Natural killer cell (primary cell): ENCODE data around the gene DDX56. TPM values are rescaled to one million over a fixed set of nuclear protein-coding genes. Genes with fewer than 3 reads are reported as not detected.
"Not testable (repeated sequence)": the region's sequence is repeated elsewhere in the genome, so short reads cannot be mapped to it uniquely, and the experiment has no call there.

Experiments
- ATAC-seq, 3 donors: fragments of 150-1000 bp in 2 of 3; fragments of 200-7000 bp in 1 of 3; cut with Tn5 transposase; 1 replicate in 1 of 3; 2 replicates in 2 of 3; pipeline ENCODE4 v1.10.0; 2021; ENCODE audit warnings: mild to moderate bottlenecking in 2 of 3, moderate library complexity in 2 of 3
- DNase-seq, 2 donors: peaks; one replicate each; pipeline versions ENCODE4 v3.0.0 to v3.0.0-alpha.2; 2013 to 2021; ENCODE audit warnings: mixed read lengths in 1 of 2
- H3K27ac ChIP-seq: one replicate; pipeline ENCODE4 v1.5.1; 2013; ENCODE audit warnings: mild to moderate bottlenecking, low read length
- H3K27me3 ChIP-seq: one replicate; pipeline ENCODE4 v1.6.1; 2013; ENCODE audit warnings: low read length; ENCODE audit not compliant: control insufficient read depth, insufficient read depth
- H3K36me3 ChIP-seq: one replicate; pipeline ENCODE4 v1.6.1; 2013; ENCODE audit warnings: low read length; ENCODE audit not compliant: control insufficient read depth, insufficient read depth
- H3K4me1 ChIP-seq: one replicate; pipeline ENCODE4 v1.6.1; 2013; ENCODE audit warnings: low read length; ENCODE audit not compliant: control insufficient read depth, insufficient read depth
- H3K4me3 ChIP-seq: one replicate; pipeline ENCODE4 v1.5.1; 2013; ENCODE audit warnings: low read length
- H3K9me3 ChIP-seq: one replicate; pipeline ENCODE4 v1.6.1; 2013; ENCODE audit warnings: low read length; ENCODE audit not compliant: control insufficient read depth, insufficient read depth
- H3K27ac Mint-ChIP-seq, 2 donors: one replicate each; pipeline ENCODE4 v1.8.0; 2022; ENCODE audit warnings: mild to moderate bottlenecking in 2 of 2, mixed read lengths in 2 of 2, moderate library complexity in 1 of 2
- H3K27me3 Mint-ChIP-seq, 2 donors: one replicate each; pipeline ENCODE4 v1.8.0; 2022; ENCODE audit warnings: low read depth in 2 of 2, mixed read lengths in 2 of 2
- H3K36me3 Mint-ChIP-seq: one replicate; pipeline ENCODE4 v1.8.0; 2022; ENCODE audit warnings: mixed read lengths
- H3K4me1 Mint-ChIP-seq, 2 donors: one replicate each; pipeline ENCODE4 v1.8.0; 2022; ENCODE audit warnings: mixed read lengths in 2 of 2
- H3K4me3 Mint-ChIP-seq: one replicate; pipeline ENCODE4 v1.8.0; 2022; ENCODE audit warnings: mild to moderate bottlenecking, moderate library complexity, mixed read lengths
- H3K9me3 Mint-ChIP-seq, 2 donors: one replicate each; pipeline ENCODE4 v1.8.0; 2022; ENCODE audit warnings: mixed read lengths in 2 of 2
- WGBS: methylation state at CpG from one replicate; pipeline ENCODE4 v1.1.7; 2013; ENCODE audit warnings: missing lambda C conversion rate; ENCODE audit not compliant: insufficient coverage; 5-methylcytosine and 5-hydroxymethylcytosine counted together
- intact Hi-C: fragments of 100-400 bp; cut with micrococcal nuclease; formaldehyde crosslinking; loops from one replicate; pipeline ENCODE4 v1.14.2; 2022
- total RNA-seq, 4 donors: library from RNA; stranded (reverse); fragments of 120-200 nt in 1 of 4; gene quantifications; one replicate each; pipeline versions ENCODE4 v1.2.3 to v1.2.4, GENCODE V29; 2013 to 2022
- TF ChIP-seq, protein P1 (sequence below): fragments of 200-600 bp; IDR thresholded peaks from one replicate; pipeline ENCODE4 v1.8.0; 2022; ENCODE audit warnings: antibody characterized with exemption

The DDX56 gene
- total RNA-seq, 3 donors from 2014 or later (not counting 1 experiment from before 2014, with no cell fraction given) = 67.8 to 85.5 (median 84.5) TPM

DNA sequence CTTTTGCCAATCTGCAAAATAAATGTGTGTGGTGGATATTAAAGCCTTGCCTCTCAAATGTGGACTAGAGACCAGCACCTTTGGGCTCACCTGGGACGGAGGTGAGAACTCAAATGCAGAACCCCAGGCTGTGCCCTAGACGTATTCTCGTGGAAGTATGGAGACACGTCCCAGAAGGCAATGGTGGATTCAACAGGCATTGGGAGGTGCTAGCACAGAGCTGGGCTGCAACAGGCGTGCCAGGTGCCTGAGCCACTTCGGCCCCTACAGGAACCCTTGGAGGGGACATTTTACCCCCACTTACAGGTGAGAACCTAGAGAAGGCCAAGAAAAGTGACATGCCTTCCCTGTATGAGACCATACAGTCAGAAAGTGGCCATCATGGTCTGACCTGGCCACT is 12.2 kb downstream of the DDX56 start:
- Mint-ChIP-seq H3K27me3 (no peaks in the 10 kb centered on the region), H3K27ac (no peak overlapping the region), H3K4me3 (no peak overlapping the region), H3K9me3 (no peaks in the 10 kb centered on the region), H3K4me1 (peaks cover 8% of the 10 kb centered on the region in 2 donors), H3K36me3 (no peaks in the 10 kb centered on the region)
- intact Hi-C loops = no loop called here
- no peak overlapping the region for H3K4me3 ChIP-seq
- H3K27ac ChIP-seq = no peak overlapping the region
- ATAC-seq (no peak), DNase-seq (no peak)
- H3K36me3 ChIP-seq = peaks cover 22% of the 10 kb centered on the region
- 93% methylated on average over 6 of the region's 6 CpGs for WGBS
- TF ChIP-seq, protein P1, sequence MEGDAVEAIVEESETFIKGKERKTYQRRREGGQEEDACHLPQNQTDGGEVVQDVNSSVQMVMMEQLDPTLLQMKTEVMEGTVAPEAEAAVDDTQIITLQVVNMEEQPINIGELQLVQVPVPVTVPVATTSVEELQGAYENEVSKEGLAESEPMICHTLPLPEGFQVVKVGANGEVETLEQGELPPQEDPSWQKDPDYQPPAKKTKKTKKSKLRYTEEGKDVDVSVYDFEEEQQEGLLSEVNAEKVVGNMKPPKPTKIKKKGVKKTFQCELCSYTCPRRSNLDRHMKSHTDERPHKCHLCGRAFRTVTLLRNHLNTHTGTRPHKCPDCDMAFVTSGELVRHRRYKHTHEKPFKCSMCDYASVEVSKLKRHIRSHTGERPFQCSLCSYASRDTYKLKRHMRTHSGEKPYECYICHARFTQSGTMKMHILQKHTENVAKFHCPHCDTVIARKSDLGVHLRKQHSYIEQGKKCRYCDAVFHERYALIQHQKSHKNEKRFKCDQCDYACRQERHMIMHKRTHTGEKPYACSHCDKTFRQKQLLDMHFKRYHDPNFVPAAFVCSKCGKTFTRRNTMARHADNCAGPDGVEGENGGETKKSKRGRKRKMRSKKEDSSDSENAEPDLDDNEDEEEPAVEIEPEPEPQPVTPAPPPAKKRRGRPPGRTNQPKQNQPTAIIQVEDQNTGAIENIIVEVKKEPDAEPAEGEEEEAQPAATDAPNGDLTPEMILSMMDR = no peak
- peaks cover 2% of the 10 kb centered on the region for H3K4me1 ChIP-seq
- H3K9me3 ChIP-seq = no peaks in the 10 kb centered on the region
- no peaks in the 10 kb centered on the region for H3K27me3 ChIP-seq

DNA sequence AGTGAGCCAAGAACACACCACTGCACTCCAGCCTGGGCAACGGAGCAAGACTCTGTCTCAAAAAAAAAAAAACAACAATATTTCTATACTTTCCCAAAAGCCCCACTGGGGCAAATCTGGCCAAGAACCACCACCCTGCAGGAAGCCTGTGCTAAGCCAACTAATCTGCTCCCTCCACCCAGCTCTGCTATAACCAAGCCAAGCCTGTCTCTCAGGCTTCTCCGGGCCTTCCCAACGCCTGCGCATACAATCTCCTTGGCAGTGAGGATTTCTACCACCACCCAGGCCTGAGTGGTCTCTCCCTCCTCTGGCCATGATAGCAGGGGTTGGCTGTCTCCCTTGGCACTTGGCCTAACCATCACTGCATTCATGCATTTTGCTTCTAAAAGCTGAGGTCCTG is 14.2 kb downstream of the DDX56 start:
- Histone ChIP-seq H3K4me3 (no peak overlapping the region), H3K27ac (no peak overlapping the region), H3K27me3 (no peaks in the 10 kb centered on the region), H3K9me3 (no peaks in the 10 kb centered on the region), H3K4me1 (no peaks in the 10 kb centered on the region), H3K36me3 (peaks cover 6% of the 10 kb centered on the region)
- DNase-seq = no peak
- no peak for ATAC-seq
- H3K4me3 Mint-ChIP-seq = no peak overlapping the region
- H3K36me3 Mint-ChIP-seq = no peaks in the 10 kb centered on the region
- no peak overlapping the region for H3K27ac Mint-ChIP-seq
- H3K27me3 Mint-ChIP-seq = no peaks in the 10 kb centered on the region
- TF ChIP-seq, protein P1 = no peak
- WGBS = 95% methylated on average over 4 of the region's 4 CpGs
- no peaks in the 10 kb centered on the region for H3K9me3 Mint-ChIP-seq
- H3K4me1 Mint-ChIP-seq = no peaks in the 10 kb centered on the region
- intact Hi-C loops = no loop called here

DNA sequence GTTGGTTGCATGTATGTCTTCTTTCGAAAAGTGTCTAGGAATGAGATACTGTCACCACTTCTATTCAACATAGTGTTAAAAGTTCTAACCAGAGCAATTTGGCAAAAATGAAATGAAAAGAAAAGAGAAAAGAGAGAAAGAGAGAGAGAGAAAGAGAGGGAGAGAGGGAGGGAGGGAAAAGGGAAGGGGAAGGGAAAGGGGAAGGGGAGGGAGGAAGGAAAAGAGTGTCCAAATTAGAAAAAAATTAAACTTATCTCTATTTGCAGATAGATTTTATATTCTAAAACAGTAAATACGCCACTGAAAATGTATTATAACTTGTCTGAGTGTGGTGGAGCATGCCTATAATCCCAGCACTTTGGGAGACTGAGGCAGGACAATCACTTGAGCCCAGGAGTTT is 16.2 kb downstream of the DDX56 start:
- peaks cover under 1% of the 10 kb centered on the region for H3K27me3 ChIP-seq
- no peak for ATAC-seq
- no peak for DNase-seq
- no peak overlapping the region for H3K27ac Mint-ChIP-seq
- no peaks in the 10 kb centered on the region for H3K9me3 Mint-ChIP-seq
- WGBS = 83% methylated on average over 1 of the region's 2 CpGs
- no peaks in the 10 kb centered on the region for H3K36me3 ChIP-seq
- H3K4me3 Mint-ChIP-seq = no peak overlapping the region
- H3K27me3 Mint-ChIP-seq = peaks cover 0 to 6% of the 10 kb centered on the region in 2 donors
- no peaks in the 10 kb centered on the region for H3K4me1 ChIP-seq
- no peaks in the 10 kb centered on the region for H3K36me3 Mint-ChIP-seq
- no peak overlapping the region for H3K27ac ChIP-seq
- H3K4me1 Mint-ChIP-seq = no peaks in the 10 kb centered on the region
- no peak overlapping the region for H3K4me3 ChIP-seq
- TF ChIP-seq, protein P1 = no peak
- intact Hi-C loops = no loop called here
- H3K9me3 ChIP-seq = no peaks in the 10 kb centered on the region

DNA sequence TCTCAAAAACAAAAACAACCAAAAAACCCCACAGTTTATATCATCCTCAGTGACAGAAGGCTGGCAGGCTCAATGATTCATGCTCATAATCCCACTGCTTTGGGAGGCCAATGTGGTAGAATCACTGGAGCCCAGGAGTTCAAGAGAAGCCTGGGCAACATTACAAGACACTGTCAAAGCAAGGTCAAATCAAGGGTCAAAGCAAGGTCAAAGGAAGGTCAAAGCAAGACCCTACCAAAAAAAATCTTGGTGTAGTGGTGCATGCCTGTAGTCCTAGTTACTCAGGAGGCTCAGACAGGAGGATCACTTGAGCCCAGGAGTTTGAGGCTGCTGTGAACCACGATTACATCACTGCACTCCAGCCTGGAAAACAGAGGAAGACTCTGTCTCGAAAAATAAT is 18.4 kb downstream of the DDX56 start:
- Histone ChIP-seq H3K27me3 (peaks cover 2% of the 10 kb centered on the region), H3K9me3 (no peaks in the 10 kb centered on the region), H3K4me1 (no peaks in the 10 kb centered on the region), H3K4me3 (no peak overlapping the region), H3K36me3 (no peaks in the 10 kb centered on the region), H3K27ac (no peak overlapping the region)
- Mint-ChIP-seq H3K27me3 (peaks cover 0 to 12% of the 10 kb centered on the region in 2 donors), H3K27ac (no peak overlapping the region), H3K4me1 (no peaks in the 10 kb centered on the region), H3K36me3 (no peaks in the 10 kb centered on the region), H3K4me3 (no peak overlapping the region), H3K9me3 (no peaks in the 10 kb centered on the region)
- intact Hi-C loops = no loop called here
- ATAC-seq (no peak), DNase-seq (no peak)
- TF ChIP-seq, protein P1 = no peak
- 83% methylated on average over 2 of the region's 2 CpGs for WGBS

DNA sequence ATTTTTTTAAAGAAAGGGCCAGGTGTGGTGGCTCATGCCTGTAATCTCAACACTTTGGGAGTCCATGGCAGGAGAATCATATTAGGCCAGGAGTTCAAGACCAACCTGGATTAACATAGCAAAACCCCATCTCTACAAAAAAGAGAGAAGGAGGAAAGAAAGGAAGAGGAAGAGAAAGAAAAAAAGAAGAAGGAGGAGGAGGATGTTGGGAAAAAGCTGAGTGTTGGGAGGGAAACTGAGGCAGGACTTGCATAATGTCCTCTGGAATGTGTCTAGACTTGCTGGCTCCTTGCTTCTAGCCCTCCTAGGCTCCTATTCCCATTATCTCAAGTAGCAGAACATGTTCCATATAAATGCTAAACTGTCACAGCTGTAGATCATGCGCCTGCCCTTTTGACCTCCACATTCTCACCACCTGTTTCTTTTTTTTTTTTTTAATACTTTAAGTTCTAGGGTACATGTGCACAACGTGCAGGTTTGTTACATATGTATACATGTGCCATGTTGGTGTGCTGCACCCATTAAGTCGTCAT is 21.2 kb downstream of the DDX56 start:
- H3K27ac Mint-ChIP-seq, H3K36me3 ChIP-seq, H3K4me1 Mint-ChIP-seq, H3K9me3 ChIP-seq, H3K4me3 Mint-ChIP-seq, H3K27me3 ChIP-seq, H3K9me3 Mint-ChIP-seq, ATAC-seq, intact Hi-C loops, DNase-seq, H3K36me3 Mint-ChIP-seq, H3K4me1 ChIP-seq, H3K4me3 ChIP-seq, H3K27ac ChIP-seq: not testable (repeated sequence)
- 93% methylated on average over 2 of the region's 3 CpGs for WGBS
- peaks cover 21 to 23% of the 10 kb centered on the region in 2 donors for H3K27me3 Mint-ChIP-seq
